A673 (cell line): ENCODE measurements around the gene COA6. TPM values are rescaled to one million over a fixed set of nuclear protein-coding genes. Genes with fewer than 3 reads are reported as not detected.
"Not testable (repeated sequence)": the region's sequence is repeated elsewhere in the genome, so short reads cannot be mapped to it uniquely, and the experiment has no call there.

Source experiments
- BruUV-seq: library from RNA; stranded (reverse); fragments of 400-500 nt; replicated peaks from 2 replicates; lab custom pipeline; 2021; lab: Mats Ljungman, UMichigan
- CTCF ChIA-PET: fragments of 300-600 bp; sonication (Branson Sonifier 250); formaldehyde crosslinking; loops from one replicate; lab custom pipeline; 2022; ENCODE audit warnings: antibody characterized with exemption; lab: Charles Lee
- POLR2A ChIA-PET: fragments of 300-600 bp; sonication (Branson Sonifier 250); formaldehyde crosslinking; loops from one replicate; lab custom pipeline; 2022; ENCODE audit warnings: antibody characterized with exemption; ENCODE audit not compliant: low non-redundant PET; lab: Charles Lee
- DNase-seq: peaks from one replicate; pipeline ENCODE4 v3.0.0-alpha.2; 2015; ENCODE audit warnings: low spot score
- H3K27ac ChIP-seq: fragments of 200-600 bp; sonication (generic); 2 replicates; pipeline ENCODE4 v1.5.1; 2016; ENCODE audit warnings: mixed run types, low read depth, mild to moderate bottlenecking, mixed read lengths, antibody characterized with exemption, low read length; ENCODE audit not compliant: poor library complexity, severe bottlenecking
- H3K27me3 ChIP-seq: fragments of 200-600 bp; sonication (generic); replicated peaks from 2 replicates; pipeline ENCODE4 v1.6.1; 2017; ENCODE audit warnings: mixed run types, low read depth, mild to moderate bottlenecking, mixed read lengths, antibody characterized with exemption, low read length; ENCODE audit not compliant: insufficient read depth, poor library complexity
- H3K36me3 ChIP-seq: fragments of 200-600 bp; sonication (generic); 2 replicates; pipeline ENCODE4 v1.6.1; 2016; ENCODE audit warnings: mixed run types, mild to moderate bottlenecking, mixed read lengths, antibody characterized with exemption, low read length; ENCODE audit not compliant: insufficient read depth, poor library complexity, severe bottlenecking
- H3K4me1 ChIP-seq: fragments of 200-600 bp; sonication (generic); 2 replicates; pipeline ENCODE4 v1.6.1; 2017; ENCODE audit warnings: mixed run types, mild to moderate bottlenecking, mixed read lengths, antibody characterized with exemption, low read length; ENCODE audit not compliant: insufficient read depth, poor library complexity, severe bottlenecking
- H3K4me3 ChIP-seq: fragments of 200-600 bp; sonication (generic); 2 replicates; pipeline ENCODE4 v1.5.1; 2016; ENCODE audit warnings: low read depth, mixed run types, mild to moderate bottlenecking, mixed read lengths, low read length; ENCODE audit not compliant: poor library complexity, severe bottlenecking
- H3K9me3 ChIP-seq: fragments of 200-600 bp; sonication (generic); 2 replicates; pipeline ENCODE4 v1.6.1; 2016; ENCODE audit warnings: mixed run types, low read depth, mild to moderate bottlenecking, mixed read lengths, antibody characterized with exemption, low read length; ENCODE audit not compliant: poor library complexity, severe bottlenecking
- CTCF ChIP-seq: fragments of 300-800, 200-600 bp; sonication (generic); conservative IDR thresholded peaks from 2 replicates; pipeline ENCODE4 v1.5.1; 2017; ENCODE audit warnings: low read depth, mild to moderate bottlenecking, antibody characterized with exemption, low read length, moderate library complexity, mixed read lengths
- EZH2 ChIP-seq: fragments of 200-600 bp; sonication (generic); IDR thresholded peaks from 2 replicates; pipeline ENCODE4 v1.6.1; 2017; ENCODE audit warnings: borderline replicate concordance, low read depth, mild to moderate bottlenecking, mixed read lengths, antibody characterized with exemption, low read length; ENCODE audit not compliant: poor library complexity, severe bottlenecking
- intact Hi-C: fragments of 100-400 bp; cut with micrococcal nuclease; formaldehyde crosslinking; loops from one replicate; pipeline ENCODE4 v1.10.0; 2022; ENCODE audit not compliant: unreplicated experiment
- total RNA-seq: library from RNA; stranded (reverse); gene quantifications from 2 replicates; pipeline ENCODE4 v1.2.3, GENCODE V29; 2021

Gene COA6
- total RNA-seq, 1 experiment from 2014 or later = 88.4 TPM

GRCh38 chr1:234396871-234397270, 23.6 kb downstream of the COA6 start:
- no peak for TF ChIP-seq CTCF
- BruUV-seq = no TSS peak
- no peak for DNase-seq
- CTCF ChIA-PET = no interaction called here
- Histone ChIP-seq H3K27ac (no peak overlapping the region), H3K9me3 (no peaks in the 10 kb centered on the region), H3K27me3 (no peaks in the 10 kb centered on the region), H3K4me1 (no peaks in the 10 kb centered on the region), H3K4me3 (no peak overlapping the region), H3K36me3 (peaks cover 3% of the 10 kb centered on the region)
- intact Hi-C loops = no loop called here
- POLR2A ChIA-PET = no interaction called here

GRCh38 chr1:234397732-234398131, 24.5 kb downstream of the COA6 start:
- Histone ChIP-seq H3K27me3 (no peaks in the 10 kb centered on the region), H3K4me1 (no peaks in the 10 kb centered on the region), H3K4me3 (no peak overlapping the region), H3K27ac (no peak overlapping the region), H3K9me3 (no peaks in the 10 kb centered on the region), H3K36me3 (peaks cover 3% of the 10 kb centered on the region)
- TF ChIP-seq CTCF (no peak), EZH2 (no peak)
- POLR2A ChIA-PET = no interaction called here
- CTCF ChIA-PET = no interaction called here
- intact Hi-C loops = no loop called here
- no TSS peak for BruUV-seq
- DNase-seq = no peak

GRCh38 chr1:234398849-234399381, 25.7 kb downstream of the COA6 start:
- DNase-seq = no peak
- ChIA-PET POLR2A (no interaction called here), CTCF (no interaction called here)
- no peaks in the 10 kb centered on the region for H3K27me3 ChIP-seq
- BruUV-seq = no TSS peak
- no peaks in the 10 kb centered on the region for H3K9me3 ChIP-seq
- no peak overlapping the region for H3K27ac ChIP-seq
- no peaks in the 10 kb centered on the region for H3K4me1 ChIP-seq
- H3K4me3 ChIP-seq = no peak overlapping the region
- no peak for TF ChIP-seq CTCF
- intact Hi-C loops = no loop called here
- H3K36me3 ChIP-seq = peaks cover 3% of the 10 kb centered on the region

- POLR2A ChIA-PET, H3K4me1 ChIP-seq, CTCF ChIA-PET, H3K27ac ChIP-seq, H3K4me3 ChIP-seq, H3K36me3 ChIP-seq, H3K27me3 ChIP-seq, BruUV-seq, intact Hi-C loops, DNase-seq, H3K9me3 ChIP-seq: not testable (repeated sequence)
Observed at GRCh38 chr1:234399515-234399914, 26.3 kb downstream of the COA6 start.
